Measurements from ENCODE around the gene FBXL14.
A peak's percentile ranks its signal among the peaks of the same experiment; 100 is the strongest.

The FBXL14 gene

DNA sequence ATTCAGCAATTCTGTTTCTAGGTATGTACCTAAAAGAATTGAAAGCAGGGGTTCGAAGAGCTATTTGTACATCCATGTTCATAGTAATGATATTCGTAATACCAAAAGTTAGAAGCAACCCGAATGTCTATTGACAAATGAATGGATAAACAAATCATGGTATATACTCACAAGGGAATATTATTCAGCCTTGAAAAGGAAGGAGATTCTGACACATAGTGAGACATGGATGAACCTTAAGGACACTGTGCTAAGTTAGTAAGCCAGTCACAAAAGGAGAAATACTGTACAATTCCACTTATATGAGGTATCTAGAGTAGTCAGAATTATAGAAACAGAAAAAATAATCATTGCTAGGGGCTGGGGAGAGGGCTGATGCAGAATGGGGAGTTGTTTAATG, 4.4 kb upstream of the FBXL14 start:
- H3K79me2 ChIP-seq (ENCODE audit: insufficient read depth, low read length) = no peaks in the 10 kb centered on the region

DNA sequence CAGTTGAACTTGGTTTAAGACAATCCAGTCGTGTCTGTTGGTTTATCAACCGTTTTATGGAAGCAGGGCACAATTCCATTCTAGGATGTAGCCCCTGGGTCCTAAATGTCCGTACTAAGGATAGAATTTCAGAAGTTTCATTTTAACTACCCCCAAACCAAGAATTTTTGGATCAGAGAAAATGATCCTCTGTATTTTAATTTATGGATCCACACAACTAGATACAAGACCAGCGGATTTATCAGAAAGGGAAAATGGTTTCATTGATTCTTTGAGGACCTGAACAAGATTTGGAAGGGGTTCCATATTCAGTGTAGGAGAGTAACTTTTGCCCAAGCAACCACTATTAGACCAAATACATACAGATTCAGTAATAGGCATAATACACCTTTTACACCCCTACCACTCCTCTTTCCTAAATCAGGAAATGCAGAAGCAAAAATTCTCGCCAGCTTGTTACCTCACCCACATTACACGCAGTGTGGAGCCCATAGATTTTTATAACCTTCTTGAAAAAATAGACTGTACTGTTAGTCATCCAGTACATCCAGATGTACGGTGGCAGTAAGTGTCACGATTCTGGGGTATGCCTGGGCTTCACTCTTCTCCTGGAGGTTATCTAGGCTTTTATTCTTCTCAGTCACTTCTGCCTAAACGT, 1.4 kb upstream of the FBXL14 start:
- Histone ChIP-seq H2AFZ (ENCODE audit: low read depth, low read length, severe bottlenecking) (no peak overlapping the region), H4K20me1 (ENCODE audit: low read depth, low read length) (peaks cover 13% of the 10 kb centered on the region), H3K9me3 (ENCODE audit: insufficient read depth, low read length) (no peaks in the 10 kb centered on the region), H3K4me3 (ENCODE audit: insufficient read depth, low read length, poor library complexity, severe bottlenecking) (no peak overlapping the region), H3K4me2 (ENCODE audit: low read depth, low read length, poor library complexity, severe bottlenecking) (peak overlapping the region; percentile 71), H3K9me2 (replicated peaks; ENCODE audit: insufficient read depth, low read length) (no peaks in the 10 kb centered on the region), H3K27ac (ENCODE audit: low read depth, low read length) (no peak overlapping the region), H3K79me2 (ENCODE audit: insufficient read depth, low read length) (peaks cover 16% of the 10 kb centered on the region), H3F3A (ENCODE audit: insufficient read depth) (peaks cover 15% of the 10 kb centered on the region), H3K9ac (ENCODE audit: low read length) (no peak overlapping the region), H3K27me3 (ENCODE audit: low read length) (no peaks in the 10 kb centered on the region), H3K36me3 (ENCODE audit: low read length) (no peaks in the 10 kb centered on the region; the same call in 1 of the 2 replicates)
- TF ChIP-seq, protein P1, sequence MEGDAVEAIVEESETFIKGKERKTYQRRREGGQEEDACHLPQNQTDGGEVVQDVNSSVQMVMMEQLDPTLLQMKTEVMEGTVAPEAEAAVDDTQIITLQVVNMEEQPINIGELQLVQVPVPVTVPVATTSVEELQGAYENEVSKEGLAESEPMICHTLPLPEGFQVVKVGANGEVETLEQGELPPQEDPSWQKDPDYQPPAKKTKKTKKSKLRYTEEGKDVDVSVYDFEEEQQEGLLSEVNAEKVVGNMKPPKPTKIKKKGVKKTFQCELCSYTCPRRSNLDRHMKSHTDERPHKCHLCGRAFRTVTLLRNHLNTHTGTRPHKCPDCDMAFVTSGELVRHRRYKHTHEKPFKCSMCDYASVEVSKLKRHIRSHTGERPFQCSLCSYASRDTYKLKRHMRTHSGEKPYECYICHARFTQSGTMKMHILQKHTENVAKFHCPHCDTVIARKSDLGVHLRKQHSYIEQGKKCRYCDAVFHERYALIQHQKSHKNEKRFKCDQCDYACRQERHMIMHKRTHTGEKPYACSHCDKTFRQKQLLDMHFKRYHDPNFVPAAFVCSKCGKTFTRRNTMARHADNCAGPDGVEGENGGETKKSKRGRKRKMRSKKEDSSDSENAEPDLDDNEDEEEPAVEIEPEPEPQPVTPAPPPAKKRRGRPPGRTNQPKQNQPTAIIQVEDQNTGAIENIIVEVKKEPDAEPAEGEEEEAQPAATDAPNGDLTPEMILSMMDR (IDR thresholded peaks at IDR 0.05; ENCODE audit: insufficient read depth, low read length, poor library complexity, severe bottlenecking) = no peak
- TF ChIP-seq EZH2phosphoT487 (conservative IDR thresholded peaks at IDR 0.05; ENCODE audit: low read length) = no peak

More for the DNA sequence above, 4.4 kb upstream of the FBXL14 start:
- H3K4me2 ChIP-seq (ENCODE audit: low read depth, low read length, poor library complexity, severe bottlenecking) = no peak overlapping the region
- H3F3A ChIP-seq (ENCODE audit: insufficient read depth) = peaks cover 7% of the 10 kb centered on the region
- H2AFZ ChIP-seq (ENCODE audit: low read depth, low read length, severe bottlenecking) = no peak overlapping the region
- no peaks in the 10 kb centered on the region for H3K36me3 ChIP-seq (ENCODE audit: low read length)
- H4K20me1 ChIP-seq (ENCODE audit: low read depth, low read length) = no peaks in the 10 kb centered on the region
- H3K9ac ChIP-seq (ENCODE audit: low read length) = no peak overlapping the region
- no peaks in the 10 kb centered on the region for H3K9me3 ChIP-seq (ENCODE audit: insufficient read depth, low read length)
- H3K9me2 ChIP-seq (replicated peaks; ENCODE audit: insufficient read depth, low read length) = no peaks in the 10 kb centered on the region
- no peak overlapping the region for H3K4me3 ChIP-seq (ENCODE audit: insufficient read depth, low read length, poor library complexity, severe bottlenecking)
- H3K27ac ChIP-seq (ENCODE audit: low read depth, low read length) = no peak overlapping the region
- H3K27me3 ChIP-seq (ENCODE audit: low read length) = no peaks in the 10 kb centered on the region
- no peak for TF ChIP-seq EZH2phosphoT487 (conservative IDR thresholded peaks at IDR 0.05; ENCODE audit: low read length)
- TF ChIP-seq, protein P1 (IDR thresholded peaks at IDR 0.05; ENCODE audit: insufficient read depth, low read length, poor library complexity, severe bottlenecking) = no peak

DNA sequence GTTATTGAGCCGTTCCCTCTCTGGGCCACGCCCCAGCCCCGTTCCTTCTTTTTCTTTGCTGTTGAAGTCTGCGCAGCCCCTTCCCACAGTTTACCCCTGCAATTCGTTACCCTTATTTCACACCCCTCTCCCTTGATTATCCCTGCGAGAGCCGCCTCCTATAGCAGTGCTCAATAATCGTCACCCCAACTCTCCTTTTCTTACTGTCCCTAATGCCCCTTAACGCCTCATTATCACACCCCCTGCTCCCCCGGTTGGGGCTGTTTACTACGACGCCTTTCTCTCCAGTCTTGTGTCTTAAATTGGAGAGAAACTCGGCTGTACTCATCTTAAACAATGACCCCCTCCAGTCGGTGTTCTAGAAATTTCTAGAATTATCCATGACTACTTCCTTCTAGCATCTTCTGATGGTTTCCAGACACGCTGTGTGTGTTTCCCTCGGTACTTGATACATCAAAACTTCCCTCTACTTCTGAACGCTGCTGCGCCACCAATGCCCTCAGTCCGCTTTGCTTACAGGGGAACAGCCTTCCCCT, 713 bp upstream of the FBXL14 start:
- peak overlapping the region; percentile 56 for H3K4me3 ChIP-seq (ENCODE audit: insufficient read depth, low read length, poor library complexity, severe bottlenecking)
- peaks cover 19% of the 10 kb centered on the region for H3K79me2 ChIP-seq (ENCODE audit: insufficient read depth, low read length)

More for the DNA sequence above, 713 bp upstream of the FBXL14 start:
- Histone ChIP-seq H3K9me3 (ENCODE audit: insufficient read depth, low read length) (no peaks in the 10 kb centered on the region), H3K9ac (ENCODE audit: low read length) (peak overlapping the region; percentile 47), H3K27me3 (ENCODE audit: low read length) (no peaks in the 10 kb centered on the region), H3K27ac (ENCODE audit: low read depth, low read length) (peak overlapping the region; percentile 66; the same call in 1 of the 2 replicates), H4K20me1 (ENCODE audit: low read depth, low read length) (peaks cover 18% of the 10 kb centered on the region), H3K36me3 (ENCODE audit: low read length) (no peaks in the 10 kb centered on the region; the same call in 1 of the 2 replicates), H3F3A (ENCODE audit: insufficient read depth) (peaks cover 16% of the 10 kb centered on the region), H3K9me2 (replicated peaks; ENCODE audit: insufficient read depth, low read length) (no peaks in the 10 kb centered on the region), H2AFZ (ENCODE audit: low read depth, low read length, severe bottlenecking) (peak overlapping the region; percentile 73), H3K4me2 (ENCODE audit: low read depth, low read length, poor library complexity, severe bottlenecking) (peak overlapping the region; percentile 71)
- TF ChIP-seq, protein P1 (IDR thresholded peaks at IDR 0.05; ENCODE audit: insufficient read depth, low read length, poor library complexity, severe bottlenecking) = no peak
- no peak for TF ChIP-seq EZH2phosphoT487 (conservative IDR thresholded peaks at IDR 0.05; ENCODE audit: low read length)

Data from SU-DHL-6 (cell line).